NCI-H524 (cell line): ENCODE results near the gene TMPRSS13.
"Not testable (repeated sequence)": the region's sequence is repeated elsewhere in the genome, so short reads cannot be mapped to it uniquely, and the experiment has no call there.

Experiments
- DNase-seq, 2 experiments: peaks; one replicate each; lab custom pipeline; 2025; lab: John Stamatoyannopoulos, UW

Gene TMPRSS13

GRCh38 chr11:117950301-117950700, 21.1 kb upstream of the TMPRSS13 start:
- DNase-seq = peak in 1 of 2 experiments; percentile 18

- DNase-seq = no peak
These were observed 19.9 kb upstream of the TMPRSS13 start for GRCh38 chr11:117949062-117949461.

- not testable (repeated sequence) for DNase-seq
These were observed 19.3 kb upstream of the TMPRSS13 start for GRCh38 chr11:117948466-117948865.

- DNase-seq = not testable (repeated sequence)
These were observed 18.5 kb upstream of the TMPRSS13 start for GRCh38 chr11:117947751-117948150.

GRCh38 chr11:117946842-117947526, 17.8 kb upstream of the TMPRSS13 start:
- DNase-seq = peak; percentile 52 to 83

- no peak for DNase-seq
These were observed 17.1 kb upstream of the TMPRSS13 start for GRCh38 chr11:117946156-117946841.

GRCh38 chr11:117945047-117945810, 16.0 kb upstream of the TMPRSS13 start:
- peak in 1 of 2 experiments; percentile 25 for DNase-seq

GRCh38 chr11:117944554-117944953, 15.4 kb upstream of the TMPRSS13 start:
- no peak for DNase-seq

GRCh38 chr11:117941976-117942654, 12.9 kb upstream of the TMPRSS13 start:
- no peak for DNase-seq

GRCh38 chr11:117941163-117941707, 12.0 kb upstream of the TMPRSS13 start:
- no peak for DNase-seq

- no peak for DNase-seq
These were observed 11.5 kb upstream of the TMPRSS13 start for GRCh38 chr11:117940736-117941135.

GRCh38 chr11:117936973-117937372, 7.8 kb upstream of the TMPRSS13 start:
- DNase-seq = no peak

- DNase-seq = no peak
These were observed 5.5 kb upstream of the TMPRSS13 start for GRCh38 chr11:117934526-117935307.

GRCh38 chr11:117933930-117934329, 4.7 kb upstream of the TMPRSS13 start:
- DNase-seq = no peak

- DNase-seq = no peak
These were observed 4.3 kb upstream of the TMPRSS13 start for GRCh38 chr11:117933475-117933874.

GRCh38 chr11:117932947-117933346, 3.7 kb upstream of the TMPRSS13 start:
- DNase-seq = no peak

GRCh38 chr11:117932426-117932825, 3.2 kb upstream of the TMPRSS13 start:
- no peak for DNase-seq

- no peak for DNase-seq
These were observed 2.8 kb upstream of the TMPRSS13 start for GRCh38 chr11:117931971-117932370.

GRCh38 chr11:117931331-117931950, 2.2 kb upstream of the TMPRSS13 start:
- DNase-seq = no peak

- no peak for DNase-seq
These were observed 1.6 kb upstream of the TMPRSS13 start for GRCh38 chr11:117930668-117931330.
